Neural progenitor cell (in vitro differentiated cells): ENCODE data around the gene FBXW4.

ENCODE experiments used
- CTCF ChIP-seq: fragments of 200-600 bp; sonication (generic); IDR thresholded peaks from 2 replicates; pipeline ENCODE4 v1.5.1; 2017; ENCODE audit warnings: antibody characterized with exemption, mild to moderate bottlenecking
- EZH2 ChIP-seq: fragments of 200-600 bp; sonication (generic); IDR thresholded peaks from 2 replicates; pipeline ENCODE4 v1.6.1; 2017; ENCODE audit warnings: antibody characterized with exemption, mild to moderate bottlenecking, moderate library complexity
- EZH2phosphoT487 ChIP-seq: fragments of 200-600 bp; sonication (generic); IDR thresholded peaks from 2 replicates; pipeline ENCODE4 v1.6.1; 2017; ENCODE audit warnings: antibody characterized with exemption

GRCh38 chr10:101561068-101561915 is 133.7 kb downstream of the FBXW4 start:
- no peak for TF ChIP-seq CTCF
- no peak for TF ChIP-seq EZH2
- TF ChIP-seq EZH2phosphoT487 = no peak
